ENCODE results near the gene FLYWCH1.

FLYWCH1 gene

DNA sequence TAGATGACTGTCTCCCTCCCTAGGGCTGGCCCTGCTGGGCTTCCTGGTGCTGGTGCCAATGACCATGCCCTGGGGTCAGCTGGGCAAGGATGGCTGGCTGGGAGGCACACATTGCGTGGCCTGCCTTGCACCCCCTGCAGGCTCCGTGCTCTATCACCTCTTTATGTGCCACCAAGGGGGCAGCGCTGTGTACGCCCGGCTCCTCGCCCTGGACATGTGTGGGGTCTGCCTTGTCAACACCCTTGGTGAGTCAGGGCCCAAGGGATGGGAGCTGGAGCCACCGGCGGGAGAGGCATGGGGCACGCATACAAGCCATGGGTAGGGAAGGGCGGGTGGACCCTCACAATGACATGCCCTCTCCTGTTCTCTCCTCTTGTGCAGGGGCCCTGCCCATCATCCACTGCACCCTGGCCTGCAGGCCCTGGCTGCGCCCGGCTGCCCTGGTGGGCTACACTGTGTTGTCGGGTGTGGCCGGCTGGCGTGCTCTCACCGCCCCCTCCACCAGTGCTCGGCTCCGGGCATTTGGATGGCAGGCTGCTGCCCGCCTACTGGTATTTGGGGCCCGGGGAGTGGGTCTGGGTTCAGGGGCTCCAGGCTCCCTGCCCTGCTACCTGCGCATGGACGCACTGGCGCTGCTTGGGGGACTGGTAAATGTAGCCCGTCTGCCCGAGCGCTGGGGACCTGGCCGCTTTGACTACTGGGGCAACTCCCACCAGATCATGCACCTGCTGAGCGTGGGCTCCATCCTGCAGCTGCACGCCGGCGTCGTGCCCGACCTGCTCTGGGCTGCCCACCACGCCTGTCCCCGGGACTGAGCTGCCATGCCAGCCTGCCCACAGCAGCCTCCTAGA, 59.6 kb downstream of the FLYWCH1 start:
- no peak overlapping the region for H3K4me3 ChIP-seq (ENCODE audit: low read length)
- TF ChIP-seq, protein P1, sequence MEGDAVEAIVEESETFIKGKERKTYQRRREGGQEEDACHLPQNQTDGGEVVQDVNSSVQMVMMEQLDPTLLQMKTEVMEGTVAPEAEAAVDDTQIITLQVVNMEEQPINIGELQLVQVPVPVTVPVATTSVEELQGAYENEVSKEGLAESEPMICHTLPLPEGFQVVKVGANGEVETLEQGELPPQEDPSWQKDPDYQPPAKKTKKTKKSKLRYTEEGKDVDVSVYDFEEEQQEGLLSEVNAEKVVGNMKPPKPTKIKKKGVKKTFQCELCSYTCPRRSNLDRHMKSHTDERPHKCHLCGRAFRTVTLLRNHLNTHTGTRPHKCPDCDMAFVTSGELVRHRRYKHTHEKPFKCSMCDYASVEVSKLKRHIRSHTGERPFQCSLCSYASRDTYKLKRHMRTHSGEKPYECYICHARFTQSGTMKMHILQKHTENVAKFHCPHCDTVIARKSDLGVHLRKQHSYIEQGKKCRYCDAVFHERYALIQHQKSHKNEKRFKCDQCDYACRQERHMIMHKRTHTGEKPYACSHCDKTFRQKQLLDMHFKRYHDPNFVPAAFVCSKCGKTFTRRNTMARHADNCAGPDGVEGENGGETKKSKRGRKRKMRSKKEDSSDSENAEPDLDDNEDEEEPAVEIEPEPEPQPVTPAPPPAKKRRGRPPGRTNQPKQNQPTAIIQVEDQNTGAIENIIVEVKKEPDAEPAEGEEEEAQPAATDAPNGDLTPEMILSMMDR (conservative IDR thresholded peaks at IDR 0.05; ENCODE audit: low read length), result no peak
- DNase-seq (ENCODE audit: low read depth), result no peak

DNA sequence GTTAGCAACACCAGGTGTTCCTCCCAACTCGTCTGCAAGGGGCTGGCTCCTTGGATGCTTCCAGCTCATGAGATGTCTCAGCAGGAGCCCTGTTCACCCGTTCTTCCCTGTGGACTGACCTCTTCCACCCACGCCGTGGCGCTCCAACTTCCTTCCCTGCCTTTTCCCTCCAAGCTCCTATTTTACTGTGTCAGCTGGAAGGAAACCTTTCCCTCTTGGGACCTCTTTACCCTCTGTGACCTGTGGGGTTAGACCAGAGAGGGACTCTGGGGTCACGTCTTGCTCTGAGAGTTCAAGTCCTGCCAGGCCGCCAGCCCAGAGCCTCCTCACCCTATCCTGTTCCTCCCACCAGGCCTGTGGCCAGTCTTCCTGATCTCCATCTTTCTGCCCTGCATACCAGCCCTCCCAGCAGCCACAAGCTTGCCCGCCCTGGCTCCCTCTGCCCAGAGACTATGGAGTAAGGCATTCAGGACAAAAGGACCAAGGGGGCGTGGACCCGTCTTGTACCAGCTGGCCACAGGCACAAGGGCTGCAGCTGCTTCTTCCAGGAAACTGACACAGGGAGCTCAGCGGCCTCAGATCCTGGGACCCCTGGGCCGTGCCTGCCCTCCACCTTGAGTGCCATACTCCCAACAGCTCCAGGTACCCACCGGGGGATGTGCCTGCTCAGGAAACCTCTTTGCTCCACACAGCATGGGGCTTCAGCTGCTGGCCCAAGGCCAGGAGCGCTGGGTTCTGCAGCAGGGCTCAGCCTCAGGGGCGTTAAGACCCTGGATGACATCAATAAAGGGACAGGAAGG, 60.5 kb downstream of the FLYWCH1 start:
- TF ChIP-seq, protein P1 (conservative IDR thresholded peaks at IDR 0.05; ENCODE audit: low read length), result no peak
- no peak for DNase-seq (ENCODE audit: low read depth)
- H3K4me3 ChIP-seq (ENCODE audit: low read length), result no peak overlapping the region

DNA sequence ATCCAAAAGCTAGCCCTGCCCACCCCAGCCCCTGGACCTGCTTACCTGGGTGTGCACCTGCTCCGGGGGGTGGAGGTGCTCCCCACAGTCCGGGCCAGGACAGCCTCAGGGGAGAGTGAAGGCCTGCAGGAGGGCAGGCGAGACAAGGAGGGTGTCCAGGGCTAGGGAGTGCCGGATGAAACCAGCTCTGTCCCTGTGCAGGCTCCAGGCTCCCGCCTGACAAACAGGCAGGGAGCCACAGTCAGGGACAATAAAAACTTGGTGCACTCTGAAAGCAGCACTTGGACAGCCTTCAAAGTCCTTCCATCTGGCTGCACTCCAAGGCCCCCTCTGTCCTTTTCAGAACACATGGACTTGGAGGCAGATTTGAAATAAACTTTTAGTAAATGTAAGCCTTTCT, 61.4 kb downstream of the FLYWCH1 start:
- TF ChIP-seq, protein P1 (conservative IDR thresholded peaks at IDR 0.05; ENCODE audit: low read length), result no peak
- H3K4me3 ChIP-seq (ENCODE audit: low read length), result no peak overlapping the region
- no peak for DNase-seq (ENCODE audit: low read depth)

DNA sequence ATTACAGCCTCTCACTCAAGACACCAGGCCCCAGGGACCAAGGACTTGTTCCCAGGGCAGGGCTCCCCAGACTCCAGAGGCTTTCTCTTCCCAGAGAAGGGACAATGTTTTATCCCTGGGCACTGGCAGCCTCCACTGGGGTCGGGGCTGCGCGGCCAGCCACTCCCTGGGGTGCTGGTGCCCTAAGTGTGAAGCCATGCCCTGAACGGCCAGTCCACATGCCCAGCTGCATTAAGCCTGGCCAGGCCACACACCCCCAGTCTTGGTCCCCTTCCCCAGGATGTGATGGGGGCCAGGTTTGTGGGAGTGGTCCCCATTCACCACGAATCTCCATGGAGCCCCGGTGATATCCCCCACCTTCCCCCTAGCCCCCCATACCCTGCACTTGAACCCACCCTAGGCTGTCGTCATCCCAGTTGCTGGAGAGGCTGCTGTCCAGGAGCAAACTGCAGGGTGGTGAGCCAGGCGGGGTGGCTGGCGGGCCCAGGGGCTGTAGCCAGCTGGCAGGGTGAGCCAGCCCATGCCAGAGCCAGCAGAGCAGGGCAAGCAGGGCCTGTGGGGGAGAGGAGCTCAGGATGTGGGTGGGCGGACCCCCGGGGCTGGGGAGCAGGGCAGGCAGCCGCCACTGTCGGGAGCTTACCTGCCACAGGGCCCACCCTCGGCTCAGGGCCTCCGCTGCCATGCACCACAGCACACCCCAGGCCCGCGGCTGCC, 62.0 kb downstream of the FLYWCH1 start:
- no peak overlapping the region for H3K4me3 ChIP-seq (ENCODE audit: low read length)
- DNase-seq (ENCODE audit: low read depth), result no peak
- TF ChIP-seq, protein P1 (conservative IDR thresholded peaks at IDR 0.05; ENCODE audit: low read length), result no peak

DNA sequence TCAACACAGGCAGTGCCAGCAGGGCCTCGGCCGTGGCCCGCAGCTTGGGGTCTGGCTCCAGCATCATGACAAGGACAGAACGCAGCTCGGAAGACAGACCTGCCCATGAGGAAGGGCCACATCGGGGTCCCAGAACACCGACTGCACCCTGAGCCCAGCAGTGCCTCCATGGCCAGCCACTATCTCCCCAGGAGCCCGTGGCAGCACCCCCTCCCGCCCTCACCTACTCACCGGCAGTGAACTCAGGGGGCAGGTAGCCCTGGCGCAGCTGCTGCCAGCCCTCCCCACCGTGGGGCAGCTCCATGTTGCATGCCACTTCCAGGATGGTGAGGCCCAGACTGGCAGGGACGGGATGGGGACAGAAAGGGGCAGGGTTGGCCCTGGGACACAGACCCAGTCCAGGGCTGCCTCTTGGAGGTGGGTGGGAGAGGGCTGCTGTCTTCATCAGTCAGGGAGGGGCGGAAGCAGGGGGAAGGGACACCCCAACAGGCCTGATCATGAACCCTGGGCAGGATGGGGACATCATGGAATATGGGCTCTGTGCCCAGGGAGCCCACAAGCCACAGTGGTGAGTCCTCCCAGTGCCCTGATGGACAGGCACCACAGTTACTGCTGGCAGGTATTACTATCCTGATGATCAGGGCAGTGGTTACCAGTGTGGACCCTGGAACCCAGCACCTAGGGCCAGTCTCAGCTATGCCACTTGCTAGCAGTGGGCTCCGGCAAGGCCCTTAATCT, 62.8 kb downstream of the FLYWCH1 start:
- no peak overlapping the region for H3K4me3 ChIP-seq (ENCODE audit: low read length)
- DNase-seq (ENCODE audit: low read depth), result no peak
- TF ChIP-seq, protein P1 (conservative IDR thresholded peaks at IDR 0.05; ENCODE audit: low read length), result no peak

DNA sequence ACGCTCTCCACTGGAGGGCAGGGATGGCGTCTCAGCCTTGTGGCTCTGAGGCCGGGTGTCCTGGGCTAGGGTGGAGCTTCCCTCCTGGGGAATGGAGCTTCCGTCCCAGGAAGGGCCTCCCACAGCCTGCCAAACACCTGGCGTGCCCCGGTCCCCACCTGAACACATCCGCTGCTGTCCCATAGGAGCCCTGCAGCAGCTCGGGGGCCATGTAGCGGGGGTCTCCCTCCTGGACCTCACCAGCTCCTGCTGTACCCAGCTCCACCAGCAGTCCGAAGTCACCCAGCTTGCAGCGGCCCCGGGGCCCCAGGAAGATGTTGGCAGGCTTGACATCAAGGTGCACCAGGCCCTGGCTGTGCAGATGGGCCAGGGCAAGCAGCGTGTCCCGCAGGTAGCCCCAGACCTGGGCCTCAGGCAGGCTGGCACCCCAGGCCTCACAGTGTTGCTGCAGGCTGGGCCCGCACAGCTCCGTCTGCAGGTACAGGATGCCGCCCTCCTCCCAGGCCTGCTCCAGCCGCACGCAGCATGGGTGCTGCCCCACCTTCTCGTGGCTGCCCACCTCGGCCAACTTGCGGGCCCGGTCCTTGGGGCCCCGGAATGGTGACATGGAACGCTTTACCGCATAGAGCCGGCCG, 63.5 kb downstream of the FLYWCH1 start:
- DNase-seq (ENCODE audit: low read depth), result no peak
- TF ChIP-seq, protein P1 (conservative IDR thresholded peaks at IDR 0.05; ENCODE audit: low read length), result no peak
- H3K4me3 ChIP-seq (ENCODE audit: low read length), result no peak overlapping the region
